ENCODE data around the gene PRIM2.
"Not testable (repeated sequence)": the region's sequence is repeated elsewhere in the genome, so short reads cannot be mapped to it uniquely, and the experiment has no call there.

PRIM2 gene

DNA sequence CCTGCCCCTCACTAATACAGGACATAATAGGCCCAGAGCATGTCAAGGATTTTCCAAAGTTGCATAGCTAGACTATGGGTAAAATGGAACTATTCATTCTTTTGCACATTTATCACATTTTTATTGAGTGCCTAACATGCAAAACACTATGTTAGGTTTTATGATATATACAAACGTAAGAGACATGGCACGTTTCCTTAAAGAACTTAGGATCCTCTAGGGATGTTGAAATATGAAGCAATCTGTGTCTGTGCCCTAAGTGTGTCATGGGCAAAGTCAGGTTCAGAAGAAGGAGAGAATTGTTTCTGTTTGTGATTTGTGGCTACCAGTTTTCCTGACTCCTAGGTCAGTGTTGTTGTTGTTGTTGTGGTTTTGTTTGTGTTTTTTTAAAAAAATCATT lies 158.2 kb downstream of the PRIM2 start:
- H3K36me3 ChIP-seq (ENCODE audit: control insufficient read depth, insufficient read depth, low read length); H3K9ac ChIP-seq (ENCODE audit: low read length); H3K27me3 ChIP-seq (ENCODE audit: control insufficient read depth, insufficient read depth, low read length); H3K27ac ChIP-seq (ENCODE audit: low read depth, low read length); H3K9me3 ChIP-seq (ENCODE audit: control insufficient read depth, insufficient read depth, low read depth, low read length); H3K4me3 ChIP-seq (ENCODE audit: low read depth, low read length): not testable (repeated sequence)
- H3K4me1 ChIP-seq (ENCODE audit: control insufficient read depth, insufficient read depth, low read length): peaks cover 12% of the 10 kb centered on the region

GRCh38 chr6:57480194-57480593 lies 162.8 kb downstream of the PRIM2 start:
- not testable (repeated sequence) for H3K27ac ChIP-seq (ENCODE audit: low read depth, low read length); H3K36me3 ChIP-seq (ENCODE audit: control insufficient read depth, insufficient read depth, low read length); H3K9ac ChIP-seq (ENCODE audit: low read length); H3K4me3 ChIP-seq (ENCODE audit: low read depth, low read length); H3K27me3 ChIP-seq (ENCODE audit: control insufficient read depth, insufficient read depth, low read length); H3K4me1 ChIP-seq (ENCODE audit: control insufficient read depth, insufficient read depth, low read length); H3K9me3 ChIP-seq (ENCODE audit: control insufficient read depth, insufficient read depth, low read depth, low read length)

- H3K9ac ChIP-seq (ENCODE audit: low read length); H3K36me3 ChIP-seq (ENCODE audit: control insufficient read depth, insufficient read depth, low read length); H3K9me3 ChIP-seq (ENCODE audit: control insufficient read depth, insufficient read depth, low read depth, low read length); H3K27me3 ChIP-seq (ENCODE audit: control insufficient read depth, insufficient read depth, low read length); H3K4me3 ChIP-seq (ENCODE audit: low read depth, low read length); H3K27ac ChIP-seq (ENCODE audit: low read depth, low read length); H3K4me1 ChIP-seq (ENCODE audit: control insufficient read depth, insufficient read depth, low read length): not testable (repeated sequence)
These were observed 163.7 kb downstream of the PRIM2 start for GRCh38 chr6:57481121-57481520.

- H3K27ac ChIP-seq (ENCODE audit: low read depth, low read length); H3K27me3 ChIP-seq (ENCODE audit: control insufficient read depth, insufficient read depth, low read length); H3K9me3 ChIP-seq (ENCODE audit: control insufficient read depth, insufficient read depth, low read depth, low read length); H3K4me3 ChIP-seq (ENCODE audit: low read depth, low read length); H3K36me3 ChIP-seq (ENCODE audit: control insufficient read depth, insufficient read depth, low read length); H3K4me1 ChIP-seq (ENCODE audit: control insufficient read depth, insufficient read depth, low read length); H3K9ac ChIP-seq (ENCODE audit: low read length): not testable (repeated sequence)
These were observed 165.0 kb downstream of the PRIM2 start for GRCh38 chr6:57482471-57482870.

DNA sequence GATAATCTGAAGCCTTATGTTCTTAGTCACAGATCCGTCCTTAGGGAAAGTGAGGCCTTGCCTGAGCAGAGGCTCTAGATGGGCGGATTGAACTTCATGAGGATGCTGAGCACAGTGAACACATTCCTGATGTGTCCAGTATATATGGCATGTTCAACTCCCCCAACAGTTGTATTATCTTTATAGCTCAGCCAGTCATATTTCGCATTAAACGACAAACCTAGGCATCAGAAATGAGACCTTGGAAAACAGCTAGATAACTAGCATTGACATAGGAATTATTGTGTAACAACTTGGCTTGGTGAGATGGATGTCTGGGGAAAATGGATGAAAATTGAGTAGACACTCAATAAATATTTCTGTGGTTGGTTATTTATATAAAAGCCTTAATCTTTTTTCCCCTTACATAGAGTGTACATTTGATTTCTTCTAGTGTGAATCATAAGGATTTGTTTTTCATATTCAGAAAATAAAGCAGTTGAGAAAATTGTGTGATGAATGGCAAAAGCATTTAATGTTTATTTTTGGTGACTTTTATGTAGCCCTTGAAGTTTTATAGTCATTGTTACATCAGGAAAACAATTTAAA lies 169.2 kb downstream of the PRIM2 start:
- not testable (repeated sequence) for H3K27me3 ChIP-seq (ENCODE audit: control insufficient read depth, insufficient read depth, low read length); H3K4me3 ChIP-seq (ENCODE audit: low read depth, low read length); H3K27ac ChIP-seq (ENCODE audit: low read depth, low read length); H3K36me3 ChIP-seq (ENCODE audit: control insufficient read depth, insufficient read depth, low read length); H3K9me3 ChIP-seq (ENCODE audit: control insufficient read depth, insufficient read depth, low read depth, low read length); H3K9ac ChIP-seq (ENCODE audit: low read length)
- H3K4me1 ChIP-seq (ENCODE audit: control insufficient read depth, insufficient read depth, low read length): peaks cover 22% of the 10 kb centered on the region

GRCh38 chr6:57488551-57488950 lies 171.1 kb downstream of the PRIM2 start:
- not testable (repeated sequence) for H3K9ac ChIP-seq (ENCODE audit: low read length); H3K4me3 ChIP-seq (ENCODE audit: low read depth, low read length); H3K27me3 ChIP-seq (ENCODE audit: control insufficient read depth, insufficient read depth, low read length); H3K36me3 ChIP-seq (ENCODE audit: control insufficient read depth, insufficient read depth, low read length); H3K27ac ChIP-seq (ENCODE audit: low read depth, low read length); H3K9me3 ChIP-seq (ENCODE audit: control insufficient read depth, insufficient read depth, low read depth, low read length)
- peaks cover 23% of the 10 kb centered on the region for H3K4me1 ChIP-seq (ENCODE audit: control insufficient read depth, insufficient read depth, low read length)

GRCh38 chr6:57489887-57490286 lies 172.5 kb downstream of the PRIM2 start:
- not testable (repeated sequence) for H3K27me3 ChIP-seq (ENCODE audit: control insufficient read depth, insufficient read depth, low read length); H3K9ac ChIP-seq (ENCODE audit: low read length); H3K4me3 ChIP-seq (ENCODE audit: low read depth, low read length); H3K36me3 ChIP-seq (ENCODE audit: control insufficient read depth, insufficient read depth, low read length); H3K9me3 ChIP-seq (ENCODE audit: control insufficient read depth, insufficient read depth, low read depth, low read length); H3K27ac ChIP-seq (ENCODE audit: low read depth, low read length)
- H3K4me1 ChIP-seq (ENCODE audit: control insufficient read depth, insufficient read depth, low read length): peaks cover 23% of the 10 kb centered on the region

GRCh38 chr6:57491795-57492194 lies 174.4 kb downstream of the PRIM2 start:
- H3K9me3 ChIP-seq (ENCODE audit: control insufficient read depth, insufficient read depth, low read depth, low read length); H3K36me3 ChIP-seq (ENCODE audit: control insufficient read depth, insufficient read depth, low read length); H3K27ac ChIP-seq (ENCODE audit: low read depth, low read length); H3K27me3 ChIP-seq (ENCODE audit: control insufficient read depth, insufficient read depth, low read length); H3K9ac ChIP-seq (ENCODE audit: low read length); H3K4me3 ChIP-seq (ENCODE audit: low read depth, low read length): not testable (repeated sequence)
- H3K4me1 ChIP-seq (ENCODE audit: control insufficient read depth, insufficient read depth, low read length): peaks cover 23% of the 10 kb centered on the region

GRCh38 chr6:57496251-57496650 lies 178.8 kb downstream of the PRIM2 start:
- not testable (repeated sequence) for H3K4me1 ChIP-seq (ENCODE audit: control insufficient read depth, insufficient read depth, low read length); H3K9ac ChIP-seq (ENCODE audit: low read length)

GRCh38 chr6:57500368-57501021 lies 183.1 kb downstream of the PRIM2 start:
- not testable (repeated sequence) for H3K4me1 ChIP-seq (ENCODE audit: control insufficient read depth, insufficient read depth, low read length); H3K27ac ChIP-seq (ENCODE audit: low read depth, low read length); H3K27me3 ChIP-seq (ENCODE audit: control insufficient read depth, insufficient read depth, low read length); H3K9me3 ChIP-seq (ENCODE audit: control insufficient read depth, insufficient read depth, low read depth, low read length); H3K9ac ChIP-seq (ENCODE audit: low read length); H3K36me3 ChIP-seq (ENCODE audit: control insufficient read depth, insufficient read depth, low read length); H3K4me3 ChIP-seq (ENCODE audit: low read depth, low read length)

More at GRCh38 chr6:57496251-57496650, 178.8 kb downstream of the PRIM2 start:
- H3K4me3 ChIP-seq (ENCODE audit: low read depth, low read length); H3K27me3 ChIP-seq (ENCODE audit: control insufficient read depth, insufficient read depth, low read length); H3K27ac ChIP-seq (ENCODE audit: low read depth, low read length); H3K9me3 ChIP-seq (ENCODE audit: control insufficient read depth, insufficient read depth, low read depth, low read length); H3K36me3 ChIP-seq (ENCODE audit: control insufficient read depth, insufficient read depth, low read length): not testable (repeated sequence)

GRCh38 chr6:57502387-57502786 lies 185.0 kb downstream of the PRIM2 start:
- H3K9ac ChIP-seq (ENCODE audit: low read length); H3K9me3 ChIP-seq (ENCODE audit: control insufficient read depth, insufficient read depth, low read depth, low read length); H3K36me3 ChIP-seq (ENCODE audit: control insufficient read depth, insufficient read depth, low read length); H3K27me3 ChIP-seq (ENCODE audit: control insufficient read depth, insufficient read depth, low read length); H3K27ac ChIP-seq (ENCODE audit: low read depth, low read length); H3K4me3 ChIP-seq (ENCODE audit: low read depth, low read length); H3K4me1 ChIP-seq (ENCODE audit: control insufficient read depth, insufficient read depth, low read length): not testable (repeated sequence)

DNA sequence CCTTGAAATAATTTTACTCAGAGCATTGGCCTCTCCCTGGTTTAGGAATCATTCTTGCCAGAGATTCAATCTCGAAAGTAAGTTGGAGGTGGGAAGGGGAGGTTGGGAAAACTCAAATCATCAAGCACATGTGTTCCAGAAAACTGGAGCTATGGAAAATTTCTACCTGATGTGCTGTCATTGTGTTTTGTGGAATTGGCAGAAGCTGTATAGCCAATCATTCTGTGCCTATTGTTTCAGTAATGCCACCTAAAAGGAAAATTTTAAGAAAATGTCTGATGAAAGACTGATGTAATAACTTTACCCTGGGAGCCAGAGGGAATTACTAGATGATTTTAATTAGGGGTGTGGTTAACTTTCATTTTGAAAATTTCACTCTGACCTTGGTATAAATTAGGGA lies 187.8 kb downstream of the PRIM2 start:
- not testable (repeated sequence) for H3K27ac ChIP-seq (ENCODE audit: low read depth, low read length); H3K4me3 ChIP-seq (ENCODE audit: low read depth, low read length); H3K9me3 ChIP-seq (ENCODE audit: control insufficient read depth, insufficient read depth, low read depth, low read length); H3K4me1 ChIP-seq (ENCODE audit: control insufficient read depth, insufficient read depth, low read length); H3K36me3 ChIP-seq (ENCODE audit: control insufficient read depth, insufficient read depth, low read length); H3K9ac ChIP-seq (ENCODE audit: low read length); H3K27me3 ChIP-seq (ENCODE audit: control insufficient read depth, insufficient read depth, low read length)

Data from HUES6 (cell line).